Ureter (tissue), 1 donor: ENCODE results near the gene CD79A. TPM values are rescaled to one million over a fixed set of nuclear protein-coding genes. Genes with fewer than 3 reads are reported as not detected.

Source experiments
- DNase-seq: peaks from one replicate; pipeline ENCODE4 v3.0.0-alpha.2; 2020; ENCODE audit warnings: low spot score
- total RNA-seq: library from RNA; stranded (reverse); gene quantifications from one replicate; pipeline ENCODE4 v1.2.4, GENCODE V29; 2023
- donor health status: DM: yes; HTN: yes; CAD: no.

The CD79A gene
- total RNA-seq, 1 donor from 2014 or later: 3.7 TPM

DNA sequence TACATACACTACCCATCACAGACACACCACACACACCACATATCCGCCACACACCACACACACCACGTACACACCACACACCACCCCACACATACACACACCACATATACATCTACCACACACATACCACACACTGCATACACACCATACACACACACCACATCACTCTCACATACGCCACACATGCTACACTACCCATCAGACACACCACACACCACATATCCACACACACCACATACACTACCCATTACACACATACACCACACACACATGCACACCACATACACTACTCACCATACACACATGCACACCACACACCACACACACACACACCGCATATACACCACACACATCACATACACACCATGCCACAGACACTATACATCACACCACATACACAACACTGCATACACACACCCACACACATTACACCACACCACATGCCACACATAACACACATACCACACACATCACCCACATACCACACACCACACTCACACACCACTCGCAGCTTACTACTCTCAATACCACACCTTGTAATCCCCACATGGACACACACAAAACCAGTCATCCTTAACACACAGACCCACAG, 41.7 kb downstream of the CD79A start:
- DNase-seq: no peak

DNA sequence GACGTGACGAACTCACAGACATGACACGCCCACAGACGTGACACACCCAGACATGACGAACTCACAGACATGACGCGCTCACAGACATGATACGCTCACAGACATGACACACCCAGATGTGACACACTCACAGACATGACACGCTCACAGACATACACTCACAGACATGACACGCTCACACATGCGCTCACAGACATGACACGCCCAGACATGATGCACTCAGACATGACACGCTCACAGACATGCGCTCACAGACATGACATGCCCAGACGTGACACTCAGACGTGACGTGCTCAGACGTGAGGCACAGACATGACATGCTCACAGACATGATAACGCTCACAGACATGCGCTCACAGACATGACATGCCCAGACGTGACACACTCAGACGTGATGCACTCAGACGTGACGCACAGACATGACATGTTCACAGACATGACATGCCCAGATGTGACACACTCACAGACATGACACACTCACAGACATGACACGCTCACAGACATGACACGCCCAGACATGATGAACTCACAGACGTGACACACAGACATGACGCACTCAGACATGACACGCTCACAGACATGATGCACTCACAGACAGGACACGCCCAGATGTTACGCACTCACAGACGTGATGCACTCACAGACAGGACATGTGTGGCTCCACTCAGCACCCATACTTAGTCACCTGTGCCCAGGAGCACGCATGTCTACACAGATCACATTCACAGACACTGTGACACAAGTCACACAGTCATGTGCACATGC, 43.1 kb downstream of the CD79A start:
- no peak for DNase-seq

DNA sequence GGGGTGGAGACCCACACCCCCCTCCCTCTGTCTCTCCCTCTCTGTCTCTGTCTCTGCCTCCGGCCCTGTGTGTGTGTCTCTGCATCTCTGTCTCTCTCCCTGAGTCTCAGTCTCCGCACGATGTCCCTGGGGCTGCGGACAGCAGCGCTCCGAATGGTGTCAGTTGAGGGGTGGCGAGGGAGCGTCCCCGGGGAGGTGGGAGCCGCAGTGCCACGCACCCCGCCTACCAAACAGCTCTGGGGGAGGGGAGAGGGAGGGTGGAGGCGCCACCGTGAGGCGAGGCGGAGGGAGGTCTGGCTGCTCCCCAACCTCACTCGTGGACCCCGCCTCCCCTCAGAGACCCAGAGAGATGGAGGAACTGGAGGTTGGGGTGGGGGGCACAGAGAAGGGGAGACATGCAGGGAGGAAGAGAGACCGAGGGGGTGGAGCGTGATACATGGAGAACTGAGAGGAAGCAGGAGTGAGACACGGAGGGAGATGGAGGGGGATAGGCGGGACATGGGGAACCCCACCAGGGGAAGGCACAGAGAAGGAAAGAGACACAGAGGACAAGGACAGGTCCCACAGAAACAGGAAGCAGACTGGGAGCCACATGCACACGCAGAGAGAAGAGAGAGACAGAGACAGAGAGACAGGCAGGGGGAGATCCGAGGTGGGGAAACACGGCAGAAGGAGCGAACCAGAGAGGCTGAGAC, 44.0 kb downstream of the CD79A start:
- DNase-seq: no peak

DNA sequence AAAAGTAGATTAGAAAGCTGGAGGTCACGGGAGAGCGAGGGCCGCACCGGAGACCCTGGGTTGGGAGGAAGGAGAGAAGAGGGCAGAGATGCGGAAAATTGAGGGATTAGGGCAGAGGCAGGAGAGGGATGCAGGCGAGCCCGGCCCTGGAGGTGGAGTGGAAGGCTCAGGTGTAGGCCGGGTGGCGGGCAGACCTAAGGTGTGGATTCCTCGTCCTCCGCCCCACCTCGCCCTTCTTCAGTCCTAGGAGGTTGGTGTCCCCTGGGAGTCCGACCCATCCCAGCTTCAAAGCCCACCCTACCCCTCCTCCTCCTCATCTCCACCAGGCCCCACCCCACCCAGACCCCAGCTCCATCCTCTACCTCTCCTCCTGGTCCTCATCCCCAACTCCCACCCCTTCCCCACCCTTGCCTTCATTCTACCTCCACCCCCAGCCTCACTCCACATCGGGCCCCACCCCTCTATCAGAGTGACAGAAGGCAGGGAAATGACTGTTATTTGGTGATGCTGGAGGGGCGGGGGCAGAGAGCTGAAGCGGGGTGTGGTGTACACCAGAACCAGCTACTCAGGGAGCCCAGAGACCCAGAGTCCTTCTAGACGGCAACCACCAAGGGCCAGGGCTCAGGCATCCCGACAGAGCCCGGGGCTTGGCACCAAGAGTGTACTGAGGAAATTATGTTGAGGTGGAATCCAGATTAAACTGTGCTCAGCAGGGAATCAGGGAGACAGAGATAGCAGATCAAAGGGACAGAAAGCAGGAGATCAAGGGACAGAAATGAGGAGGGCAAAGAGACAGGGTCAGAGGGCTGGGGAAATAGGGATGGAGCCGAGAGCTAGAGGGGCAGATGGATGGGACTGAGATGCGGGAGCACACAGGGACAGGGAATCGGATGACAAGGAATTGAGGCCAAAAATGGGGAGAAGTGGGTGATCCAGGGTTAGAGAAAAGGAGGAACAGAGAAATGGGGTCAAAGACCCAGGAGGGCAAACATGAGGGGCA, 44.8 kb downstream of the CD79A start:
- DNase-seq: no peak

DNA sequence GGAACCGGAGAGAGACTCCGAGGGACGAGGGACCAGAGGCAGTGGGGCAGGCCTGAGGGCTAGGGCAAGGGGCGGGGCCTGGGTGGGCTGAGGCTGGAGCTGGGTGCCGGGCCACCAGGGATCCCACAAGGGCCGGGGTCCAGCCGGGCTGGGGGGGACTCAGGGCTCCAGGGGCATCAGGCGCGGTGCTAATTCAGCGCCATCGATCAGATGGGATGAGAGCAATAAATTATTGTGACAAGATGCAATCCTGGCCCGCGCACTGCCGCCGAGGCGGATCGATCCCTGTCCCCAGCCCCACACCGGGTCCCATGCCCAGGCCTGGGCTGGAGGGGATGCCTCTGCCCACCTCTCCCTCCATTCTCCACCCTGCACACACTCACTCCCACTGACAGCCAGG, 45.5 kb downstream of the CD79A start:
- DNase-seq: no peak

DNA sequence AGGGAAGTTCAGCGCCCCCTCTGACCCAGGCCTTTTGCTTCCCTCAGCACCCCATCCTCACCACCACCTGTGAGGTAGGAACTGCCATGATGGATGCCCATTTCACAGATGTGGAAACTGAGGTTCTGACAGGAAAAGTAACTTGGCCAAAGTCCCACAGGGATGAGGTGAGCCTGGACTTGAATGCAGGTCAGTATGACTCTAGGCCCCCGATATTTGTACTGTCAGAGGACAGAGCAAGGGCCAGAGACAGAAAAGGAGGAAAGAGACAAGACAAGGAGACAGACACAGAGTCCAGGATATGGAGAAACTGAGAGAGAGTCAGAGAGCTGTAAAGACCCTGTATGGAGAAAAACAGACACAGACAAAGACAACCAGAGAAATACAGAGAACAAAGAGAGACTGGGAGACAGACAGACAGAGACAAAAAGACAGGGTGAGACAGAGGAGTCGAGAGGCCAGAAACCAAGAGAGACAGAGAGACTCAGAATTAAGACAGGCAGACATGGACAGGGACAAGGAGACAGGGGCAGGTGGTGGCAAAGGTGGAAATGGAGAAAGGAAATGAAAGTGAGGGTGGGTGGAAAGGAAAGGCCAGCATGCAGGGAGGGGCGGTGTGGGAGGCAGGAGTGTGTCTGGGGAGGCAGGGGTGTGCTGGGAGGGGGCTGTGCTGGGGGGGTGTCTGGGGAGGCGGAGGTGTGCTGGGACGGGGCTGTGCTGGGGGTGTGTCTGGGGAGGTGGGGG, 46.1 kb downstream of the CD79A start:
- DNase-seq: no peak

DNA sequence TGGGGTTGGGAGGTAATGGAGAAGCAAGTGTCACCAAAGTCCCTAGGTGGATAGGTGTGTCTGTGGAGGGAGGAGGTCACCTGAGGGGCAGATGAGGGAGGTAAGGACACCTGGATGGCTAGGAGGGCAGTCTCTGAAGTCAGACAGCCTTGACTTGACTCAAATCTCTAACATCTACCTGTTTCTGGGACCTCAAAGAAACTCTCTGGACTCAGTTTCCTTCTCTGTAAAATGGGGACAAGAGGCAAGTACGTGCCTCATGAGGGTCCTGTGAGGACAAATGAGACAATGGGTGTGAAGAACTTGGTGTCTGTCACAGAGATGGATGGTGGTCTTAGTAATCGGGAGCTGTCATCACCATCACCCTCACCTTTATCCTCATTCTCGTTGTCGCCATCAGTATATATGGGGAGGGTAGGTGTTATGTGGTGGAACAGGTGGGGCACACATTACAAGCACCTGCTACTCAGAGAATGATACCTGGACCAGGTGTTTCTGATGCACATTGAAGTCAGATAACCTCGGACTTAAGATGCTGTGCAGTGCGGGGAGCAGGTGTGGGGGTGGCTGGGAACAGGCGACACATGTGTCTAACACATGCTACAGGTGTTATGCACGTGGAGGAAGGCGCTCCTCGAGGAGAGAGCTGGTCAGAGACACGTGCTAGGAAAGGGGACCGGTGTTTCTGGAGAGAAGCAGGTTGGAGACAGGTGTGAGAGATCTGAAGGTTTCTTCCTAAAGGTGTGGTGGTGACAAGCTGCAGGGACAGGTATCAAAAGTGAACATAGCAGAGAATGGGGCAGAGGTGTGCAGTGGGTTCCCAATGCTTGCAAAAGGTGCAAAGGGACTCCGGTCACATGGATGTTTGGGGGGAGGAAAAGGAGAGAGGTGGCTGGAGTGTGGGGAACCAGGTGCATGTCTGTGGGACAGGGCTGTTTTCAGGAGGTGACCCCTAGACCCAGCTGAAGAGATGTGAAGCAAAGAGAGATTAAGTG, 47.4 kb downstream of the CD79A start:
- no peak for DNase-seq

DNA sequence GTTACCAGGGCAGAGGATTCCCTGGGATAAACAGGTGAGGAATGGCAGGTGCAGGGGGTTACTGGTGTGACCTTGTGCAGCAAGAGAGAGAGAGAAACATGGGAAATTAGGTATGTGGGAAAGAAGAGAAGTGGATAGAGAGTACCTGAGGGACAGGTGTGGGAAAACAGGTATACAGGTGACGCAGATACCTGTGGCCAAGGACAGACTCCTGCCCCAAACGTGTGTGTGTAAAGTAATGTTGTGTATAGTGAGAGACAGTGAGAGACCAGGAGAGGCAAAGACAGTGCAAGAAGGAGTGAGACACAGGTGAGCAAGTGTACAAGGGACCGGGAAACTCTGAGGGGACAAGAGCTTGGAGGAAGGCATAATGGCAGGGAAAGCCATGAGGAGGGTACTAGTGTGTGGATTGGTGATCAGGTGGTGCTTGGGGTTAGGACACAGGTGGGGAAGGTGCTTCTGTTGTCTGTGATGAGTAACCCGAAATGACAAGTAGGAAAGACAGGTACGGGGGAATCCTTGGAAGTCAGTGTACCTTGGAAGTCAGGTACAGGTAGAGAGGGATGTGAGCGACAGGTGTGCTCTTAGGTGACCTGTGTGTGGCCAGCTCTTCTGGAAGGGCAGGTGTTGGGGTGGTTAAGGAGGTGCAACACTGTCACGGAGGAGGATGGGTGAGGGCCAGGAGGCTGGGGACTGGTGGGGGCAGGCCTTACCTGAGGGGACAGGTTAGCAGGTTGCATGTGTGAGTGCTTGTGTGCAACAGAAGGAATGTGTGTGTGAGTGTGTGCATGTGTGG, 48.3 kb downstream of the CD79A start:
- DNase-seq: no peak

DNA sequence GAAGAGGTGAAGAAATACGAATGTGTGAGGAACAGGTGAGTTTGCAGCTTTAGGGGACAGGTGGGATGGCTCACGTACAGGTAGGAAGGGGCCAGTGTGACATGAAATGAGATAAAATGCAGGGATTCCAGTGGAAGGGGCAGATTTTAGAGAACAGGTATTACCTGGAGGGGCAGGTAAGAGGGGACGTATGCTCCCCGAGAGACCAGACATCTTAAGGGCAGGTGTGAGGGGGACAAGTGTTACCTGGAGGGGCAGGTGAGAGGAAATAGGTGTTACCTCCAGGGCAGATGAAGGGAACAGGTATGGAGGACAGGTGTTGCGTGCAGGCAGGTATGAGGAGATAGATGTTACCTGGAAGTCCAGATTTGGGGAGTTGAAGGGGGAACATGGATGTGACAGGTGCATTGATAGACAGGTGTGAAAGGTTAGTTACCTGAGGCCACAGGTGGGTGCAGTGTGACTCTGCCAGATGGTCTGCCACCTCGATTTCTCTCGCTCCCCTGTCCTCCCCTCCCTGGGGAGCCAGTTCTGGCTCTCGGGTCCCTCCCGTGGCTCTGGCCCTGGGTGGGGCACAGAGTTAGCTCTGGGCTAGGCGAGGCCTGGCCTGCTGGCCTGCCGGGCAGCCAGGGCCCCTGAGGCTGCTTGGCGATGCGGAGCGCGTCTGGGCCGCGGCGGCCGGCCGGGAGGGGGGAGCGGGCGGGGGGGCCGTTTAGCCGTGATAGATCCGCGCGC, 49.1 kb downstream of the CD79A start:
- DNase-seq: no peak

DNA sequence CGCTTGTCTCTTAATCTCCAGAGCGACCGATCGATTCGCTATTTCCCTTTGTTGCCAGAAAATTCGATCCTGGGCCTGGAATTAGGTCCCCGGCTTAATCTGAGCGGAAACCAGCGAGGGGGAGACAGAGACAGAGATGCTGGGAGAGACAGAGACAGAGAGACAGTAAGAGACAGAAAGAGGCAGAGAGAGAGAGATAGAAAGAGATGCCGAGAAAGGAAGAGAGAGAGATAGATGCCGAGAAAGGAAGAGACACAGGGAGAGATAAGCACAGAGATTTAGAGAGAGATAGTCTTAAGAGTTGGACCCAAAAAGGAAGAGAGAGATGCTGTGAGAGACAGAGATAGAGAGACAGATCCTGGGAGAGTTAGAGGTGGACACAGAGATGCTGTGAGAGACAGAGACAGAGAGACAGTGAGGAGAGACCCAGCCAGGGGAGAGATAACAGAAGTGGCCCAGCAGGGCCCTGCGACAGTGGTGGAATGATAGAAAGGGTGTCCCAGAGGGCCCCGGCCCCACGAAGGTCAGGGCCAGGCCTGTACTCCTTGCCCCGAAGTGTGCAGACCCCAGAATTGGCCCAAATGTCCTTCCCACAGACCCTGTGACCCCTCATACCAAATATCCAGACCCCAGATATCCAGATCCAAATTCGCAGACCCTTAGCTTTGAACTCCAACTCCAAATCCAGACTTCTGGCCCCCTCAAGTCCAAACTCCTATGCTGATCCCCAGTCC, 49.9 kb downstream of the CD79A start:
- DNase-seq: no peak

DNA sequence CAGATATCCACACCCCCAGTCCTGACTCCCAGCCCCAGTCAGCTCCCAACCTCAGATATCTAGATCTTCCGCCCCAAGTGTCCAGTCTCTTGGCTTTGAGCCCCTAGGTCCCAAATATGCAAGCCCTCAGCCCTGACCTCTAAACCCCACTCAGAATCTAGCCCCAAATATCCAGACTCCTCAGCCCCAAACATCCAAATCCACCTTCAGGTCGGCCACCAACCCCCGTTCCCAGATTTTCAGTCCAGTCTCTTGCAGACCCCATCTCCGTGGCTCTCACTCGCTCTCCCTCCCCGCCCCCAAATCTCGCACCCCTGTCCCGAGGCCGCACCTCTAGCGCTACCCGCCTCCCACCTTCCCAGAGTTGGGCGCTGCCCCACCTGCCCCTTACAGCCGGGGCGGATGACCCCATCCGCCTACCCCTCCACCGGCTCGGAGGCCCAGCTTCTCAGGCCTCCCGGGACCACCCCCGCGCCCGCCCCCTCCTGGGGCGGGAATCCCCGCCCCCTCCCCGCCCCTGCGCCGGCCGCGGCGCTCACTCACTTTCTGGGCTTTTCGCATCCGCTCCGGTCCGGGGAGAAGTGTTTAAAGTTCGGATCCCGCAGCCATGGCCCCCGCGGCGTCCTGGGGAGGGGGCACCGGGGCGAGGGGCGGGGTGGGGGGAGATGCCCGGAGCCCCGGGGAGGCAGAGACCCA, 50.6 kb downstream of the CD79A start:
- DNase-seq: no peak

DNA sequence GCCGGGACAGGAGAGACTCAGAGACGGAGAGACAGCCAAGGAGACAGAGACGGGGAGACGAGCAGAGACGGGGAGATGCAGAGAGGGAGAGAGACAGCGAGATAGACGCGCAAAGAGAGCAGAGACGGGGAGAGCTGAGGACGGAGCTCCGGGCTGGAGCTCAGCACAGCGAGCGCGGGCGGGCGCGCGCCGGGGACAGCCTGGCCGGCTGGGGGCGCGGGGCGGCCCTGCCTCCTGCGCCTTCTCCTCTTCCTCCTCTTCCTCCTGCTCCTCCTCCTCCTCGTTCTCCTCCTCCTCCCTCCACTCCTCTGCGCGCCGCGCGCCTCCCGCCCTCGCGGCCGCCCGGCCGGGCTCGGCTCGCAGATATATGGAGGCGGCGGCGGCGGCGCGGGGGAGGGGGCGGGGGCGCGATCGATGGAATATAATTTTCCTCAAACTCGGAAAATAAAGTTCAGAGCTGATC, 51.2 kb downstream of the CD79A start, which contains the start of gene ERFL:
ERFL (minus strand) TSS at position 229 of the 463 bp plus-strand sequence. CDS start 15,530 bp downstream, outside the sequence.
- DNase-seq: no peak

DNA sequence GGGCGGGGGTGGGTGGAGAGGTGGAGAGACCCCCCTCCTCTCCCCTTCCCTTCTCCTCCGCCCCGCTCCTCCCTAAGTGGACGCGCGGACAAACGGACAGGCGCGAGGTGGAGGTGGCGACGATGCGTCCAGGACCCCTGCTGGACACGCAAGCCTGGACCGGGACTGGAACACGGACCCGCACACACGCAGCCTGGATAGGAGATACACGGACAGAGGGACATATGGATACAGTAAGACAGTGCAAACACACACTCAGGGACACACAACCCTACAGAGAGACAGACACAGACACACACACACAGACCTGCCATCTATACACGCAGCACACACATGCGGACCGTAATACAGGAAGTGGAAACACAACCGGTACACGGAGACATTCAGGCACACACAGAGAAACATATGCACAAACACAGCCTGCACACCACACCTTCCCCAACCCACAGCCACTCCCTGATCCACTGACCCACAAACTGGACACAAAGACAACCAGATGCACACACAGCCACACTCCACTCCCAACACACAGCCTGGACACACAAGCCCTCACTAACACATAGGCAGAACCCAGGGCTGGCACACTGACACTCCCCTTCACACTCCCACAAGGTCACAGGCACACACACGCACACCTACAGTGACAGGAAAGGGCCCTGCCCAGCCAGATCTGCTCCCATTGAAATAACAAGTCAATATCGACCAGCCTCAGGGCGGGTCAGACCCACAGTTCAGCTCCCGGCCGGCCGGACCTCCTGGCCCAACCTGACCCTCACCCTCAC, 51.9 kb downstream of the CD79A start:
- DNase-seq: no peak

DNA sequence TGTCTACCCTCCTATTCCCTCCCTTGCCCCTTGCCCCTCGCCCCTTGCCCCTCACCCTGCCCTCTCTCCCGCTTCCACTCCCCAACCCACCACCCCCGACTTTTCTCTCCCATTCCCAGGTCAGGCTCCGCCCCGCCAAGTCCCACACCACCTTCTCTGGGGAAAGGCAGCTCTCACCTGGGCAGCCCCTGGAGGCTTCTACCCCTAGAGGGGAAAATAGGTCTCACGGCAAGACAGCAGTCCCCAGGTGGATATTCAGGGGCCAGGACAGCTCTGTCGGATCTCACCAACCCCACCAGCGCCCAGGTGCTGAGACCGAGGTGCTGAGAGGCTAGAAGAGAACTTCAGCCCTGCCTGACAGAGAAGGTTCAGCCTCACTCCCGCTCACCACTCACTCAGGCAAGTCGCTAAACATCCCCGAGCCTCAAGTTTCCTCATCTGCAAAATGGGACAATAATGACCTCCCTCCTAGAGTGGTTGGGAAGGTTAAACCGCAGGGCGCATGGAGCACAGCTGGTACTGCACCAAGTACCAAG, 52.5 kb downstream of the CD79A start:
- no peak for DNase-seq

DNA sequence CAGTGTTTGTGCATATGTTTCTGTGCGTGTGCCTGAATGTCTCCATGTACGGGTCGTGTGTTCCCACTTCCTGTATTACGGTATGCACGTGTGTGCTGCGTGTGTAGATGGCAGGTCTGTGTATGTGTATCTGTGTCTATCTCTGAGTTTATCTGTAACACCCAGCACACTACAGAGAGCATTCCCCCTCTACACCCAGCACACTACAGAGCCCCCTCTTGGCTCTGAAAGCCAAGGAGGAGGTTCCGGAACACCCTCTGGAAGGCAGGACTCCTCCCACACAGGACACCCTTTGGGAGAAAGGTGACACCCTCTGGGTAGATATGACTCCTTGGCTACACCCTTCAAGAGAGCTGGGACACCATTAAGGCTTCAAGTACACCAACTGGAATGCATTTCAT, 53.2 kb downstream of the CD79A start:
- DNase-seq: no peak
